GM23248 (cell line): ENCODE data around the gene TSPAN4. TPM values are rescaled to one million over a fixed set of nuclear protein-coding genes. Genes with fewer than 3 reads are reported as not detected.

Experiments used
- DNase-seq: peaks from one replicate; pipeline ENCODE4 v3.0.0-alpha.2; 2015
- H2AFZ ChIP-seq: fragments of 200-600 bp; sonication (generic); 2 replicates; pipeline ENCODE4 v1.6.1; 2016; ENCODE audit warnings: antibody characterized with exemption
- H3F3A ChIP-seq: fragments of 200-600 bp; sonication (generic); 2 replicates; pipeline ENCODE4 v1.6.1; 2016; ENCODE audit warnings: mild to moderate bottlenecking, antibody characterized with exemption, mixed run types; ENCODE audit not compliant: insufficient read depth
- H3K27ac ChIP-seq: fragments of 200-600 bp; sonication (generic); 2 replicates; pipeline ENCODE4 v1.5.1; 2016; ENCODE audit warnings: mild to moderate bottlenecking
- H3K27me3 ChIP-seq: fragments of 200-600 bp; sonication (generic); replicated peaks from 2 replicates; pipeline ENCODE4 v1.6.1; 2016; ENCODE audit warnings: mild to moderate bottlenecking; ENCODE audit not compliant: insufficient read depth
- H3K36me3 ChIP-seq: fragments of 200-600 bp; sonication (generic); 2 replicates; pipeline ENCODE4 v1.6.1; 2016; ENCODE audit warnings: low read depth, mild to moderate bottlenecking
- H3K4me1 ChIP-seq: fragments of 200-600 bp; sonication (generic); 2 replicates; pipeline ENCODE4 v1.6.1; 2016; ENCODE audit warnings: mild to moderate bottlenecking; ENCODE audit not compliant: insufficient read depth
- H3K4me2 ChIP-seq: fragments of 200-600 bp; sonication (generic); one replicate; pipeline ENCODE4 v1.6.1; 2016; ENCODE audit warnings: mild to moderate bottlenecking; ENCODE audit not compliant: unreplicated experiment
- H3K4me3 ChIP-seq: fragments of 200-600 bp; sonication (generic); 2 replicates; pipeline ENCODE4 v1.5.1; 2016; ENCODE audit warnings: mild to moderate bottlenecking
- H3K79me2 ChIP-seq: fragments of 200-600 bp; sonication (generic); 2 replicates; pipeline ENCODE4 v1.6.1; 2016; ENCODE audit warnings: mild to moderate bottlenecking; ENCODE audit not compliant: insufficient read depth
- H3K9ac ChIP-seq: fragments of 200-600 bp; sonication (generic); 2 replicates; pipeline ENCODE4 v1.6.1; 2016; ENCODE audit warnings: mild to moderate bottlenecking
- H3K9me2 ChIP-seq: fragments of 200-600 bp; sonication (generic); 2 replicates; pipeline ENCODE4 v1.6.1; 2016; ENCODE audit warnings: mixed run types, mild to moderate bottlenecking, moderate library complexity; ENCODE audit not compliant: insufficient read depth
- H3K9me3 ChIP-seq: fragments of 200-600 bp; sonication (generic); one replicate; pipeline ENCODE4 v1.6.1; 2017; ENCODE audit warnings: low read depth
- H4K20me1 ChIP-seq: fragments of 200-600 bp; sonication (generic); 2 replicates; pipeline ENCODE4 v1.6.0; 2016; ENCODE audit not compliant: insufficient read depth
- EZH2 ChIP-seq: fragments of 200-600 bp; sonication (generic); IDR thresholded peaks from 2 replicates; pipeline ENCODE4 v1.6.1; 2018; ENCODE audit warnings: antibody characterized with exemption, mild to moderate bottlenecking; ENCODE audit not compliant: insufficient read depth, poor library complexity, severe bottlenecking
- EZH2phosphoT487 ChIP-seq: fragments of 200-600 bp; sonication (generic); IDR thresholded peaks from 2 replicates; pipeline ENCODE4 v1.6.1; 2018; ENCODE audit warnings: antibody characterized with exemption, moderate library complexity, mild to moderate bottlenecking, low read depth; ENCODE audit not compliant: insufficient read depth
- WGBS, 2 experiments: methylation state at CpG; one replicate each; pipeline ENCODE4 v1.1.6; 2015 to 2017; ENCODE audit warnings: low lambda C conversion rate in 2 of 2, low coverage in 1 of 2; ENCODE audit errors: missing lambda C conversion rate in 2 of 2; 5-methylcytosine and 5-hydroxymethylcytosine counted together
- in situ Hi-C: fragments of 300-500 bp; cut with MboI; formaldehyde crosslinking; loops from 2 replicates; pipeline ENCODE4 v1.15.0; 2020
- polyA plus RNA-seq: library from polyadenylated mRNA; unstranded; fragments of >200 nt; fragmentation: Nextera tagmentation; extraction: Ambion mirVana; gene quantifications from 2 replicates; pipeline ENCODE4 v1.2.1, GENCODE V29; 2016
- total RNA-seq: library from RNA; depleted of rRNA; stranded (reverse); fragments of >200 nt; shearing (Covaris generic); gene quantifications from 2 replicates; pipeline ENCODE4 v1.2.3, GENCODE V29; 2014

TSPAN4 gene
- total and polyA plus RNA-seq, 2 experiments from 2014 or later = 343 to 393 TPM

DNA sequence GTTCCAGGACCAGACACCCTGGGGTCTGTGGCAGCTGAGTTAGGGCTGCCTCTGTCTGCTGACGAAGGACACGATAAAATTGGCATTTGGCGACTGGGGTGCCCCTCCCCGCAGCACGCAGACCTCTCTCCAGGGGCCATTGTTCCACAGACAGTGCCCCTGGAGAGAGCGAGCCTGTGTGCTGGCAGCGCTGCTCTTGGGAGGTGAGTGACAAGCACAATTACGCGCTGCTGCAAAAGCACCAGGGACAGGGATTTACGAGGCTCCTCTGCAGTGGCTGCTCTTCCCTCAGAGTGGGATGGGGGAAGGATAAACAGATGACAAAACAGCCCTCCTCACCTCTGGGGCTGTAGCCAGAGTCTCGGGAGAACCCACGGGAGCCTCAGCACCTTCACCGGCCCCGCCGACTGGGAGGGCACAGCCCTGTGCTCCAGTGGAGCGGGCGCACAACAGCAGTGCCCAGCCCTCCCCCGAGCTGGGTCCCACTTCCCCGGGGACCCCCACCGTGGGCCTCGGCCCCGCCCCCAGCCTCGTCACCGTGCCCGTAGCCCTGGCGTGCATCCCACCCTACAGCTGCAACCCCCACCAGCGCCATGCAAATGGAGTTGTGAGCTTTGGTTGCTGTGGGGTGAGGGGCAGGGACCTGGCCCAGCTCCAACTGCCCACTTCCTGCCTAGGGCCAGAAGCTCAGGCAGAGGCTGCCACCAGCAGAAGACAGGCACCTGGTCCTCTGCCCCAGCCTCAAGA, 48.3 kb downstream of the TSPAN4 start:
- TF ChIP-seq EZH2 = no peak
- TF ChIP-seq EZH2phosphoT487 = no peak
- H3K9ac ChIP-seq = no peak overlapping the region
- H3K9me3 ChIP-seq = no peaks in the 10 kb centered on the region
- no peak overlapping the region for H2AFZ ChIP-seq
- no peaks in the 10 kb centered on the region for H3K9me2 ChIP-seq
- no peak overlapping the region for H3K27ac ChIP-seq
- H3K4me3 ChIP-seq = no peak overlapping the region
- H3K4me2 ChIP-seq = no peak overlapping the region
- no peak for DNase-seq
- no peaks in the 10 kb centered on the region for H3K4me1 ChIP-seq
- H3K27me3 ChIP-seq = no peaks in the 10 kb centered on the region
- no peaks in the 10 kb centered on the region for H3K79me2 ChIP-seq
- H3K36me3 ChIP-seq = no peaks in the 10 kb centered on the region
- 76 to 82% methylated on average over 17 to 27 of the region's 27 CpGs for WGBS, 2 experiments
- no peaks in the 10 kb centered on the region for H4K20me1 ChIP-seq
- in situ Hi-C loops = no loop called here
- no peaks in the 10 kb centered on the region for H3F3A ChIP-seq

DNA sequence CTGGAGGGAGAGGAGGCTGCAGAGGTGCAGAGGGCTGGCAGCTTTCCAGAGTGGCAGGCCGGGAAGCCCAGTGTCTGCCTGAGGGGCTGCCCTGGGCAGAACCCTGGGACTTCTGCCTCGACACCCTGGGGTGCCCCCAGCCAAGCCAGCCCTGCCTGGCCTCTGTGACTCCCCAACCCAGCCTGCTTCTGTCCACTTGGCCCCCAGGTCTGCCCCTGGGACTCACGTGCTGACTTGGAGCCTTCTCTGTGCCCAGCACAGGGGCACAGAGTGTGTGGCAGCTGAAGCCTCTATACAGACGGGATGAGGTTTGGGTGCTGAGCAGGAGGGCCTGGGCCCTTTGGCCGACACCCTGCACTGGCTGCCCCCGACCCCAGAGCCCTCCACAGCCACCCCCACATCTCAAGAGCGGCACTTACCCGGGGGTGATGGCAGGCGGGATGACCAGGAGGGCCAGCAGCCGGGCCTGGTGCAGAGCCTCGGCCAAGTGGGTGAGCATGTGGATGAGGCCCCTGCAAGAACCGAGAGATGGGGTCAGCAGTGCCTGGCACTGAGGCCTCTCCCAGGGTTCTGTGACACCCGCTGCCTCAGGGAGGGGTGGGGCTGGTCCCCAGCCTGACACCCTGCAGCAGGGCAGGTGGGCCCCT, 50.5 kb downstream of the TSPAN4 start:
- Histone ChIP-seq H3K9me3 (no peaks in the 10 kb centered on the region), H3K79me2 (no peaks in the 10 kb centered on the region), H3F3A (no peaks in the 10 kb centered on the region), H3K4me2 (no peak overlapping the region), H3K4me1 (no peaks in the 10 kb centered on the region), H3K9me2 (no peaks in the 10 kb centered on the region), H2AFZ (no peak overlapping the region), H4K20me1 (no peaks in the 10 kb centered on the region), H3K27me3 (no peaks in the 10 kb centered on the region), H3K27ac (no peak overlapping the region), H3K36me3 (no peaks in the 10 kb centered on the region), H3K4me3 (no peak overlapping the region), H3K9ac (no peak overlapping the region)
- no peak for DNase-seq
- TF ChIP-seq EZH2phosphoT487 (no peak), EZH2 (no peak)
- WGBS, 2 experiments = 84 to 86% methylated on average over 12 to 13 of the region's 13 CpGs
- in situ Hi-C loops = no loop called here

DNA sequence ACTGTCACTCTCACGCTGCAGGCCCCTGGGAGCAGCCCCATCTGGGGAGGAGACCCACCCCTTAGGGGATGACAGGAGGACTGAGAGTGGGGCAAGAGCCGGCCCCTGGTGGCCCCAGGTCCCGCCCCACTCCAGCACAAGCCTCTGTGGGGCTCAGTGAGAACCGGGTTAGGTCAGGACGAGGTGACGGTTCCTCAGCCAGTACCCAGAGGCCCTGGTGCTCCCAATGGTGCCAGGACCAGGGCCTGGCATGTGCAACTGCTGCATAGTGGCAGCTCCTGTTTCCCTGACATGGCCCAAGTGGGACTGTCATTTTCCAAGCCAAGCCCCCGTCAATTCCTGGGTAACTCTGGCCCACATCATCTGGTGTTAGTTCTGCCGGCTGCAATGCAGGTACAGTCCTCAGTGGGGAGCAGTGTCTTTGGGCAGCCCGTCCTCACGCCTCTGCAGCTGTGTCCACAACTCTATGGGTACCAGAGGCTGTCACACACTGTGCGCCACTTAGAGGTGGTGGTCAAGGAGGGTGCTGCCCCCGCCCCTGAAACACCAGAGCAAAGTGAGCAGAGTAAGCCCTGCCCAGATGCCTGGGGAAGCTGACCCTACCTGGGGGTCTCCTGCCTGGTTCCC, 52.0 kb downstream of the TSPAN4 start:
- DNase-seq = no peak
- in situ Hi-C loops = no loop called here

DNA sequence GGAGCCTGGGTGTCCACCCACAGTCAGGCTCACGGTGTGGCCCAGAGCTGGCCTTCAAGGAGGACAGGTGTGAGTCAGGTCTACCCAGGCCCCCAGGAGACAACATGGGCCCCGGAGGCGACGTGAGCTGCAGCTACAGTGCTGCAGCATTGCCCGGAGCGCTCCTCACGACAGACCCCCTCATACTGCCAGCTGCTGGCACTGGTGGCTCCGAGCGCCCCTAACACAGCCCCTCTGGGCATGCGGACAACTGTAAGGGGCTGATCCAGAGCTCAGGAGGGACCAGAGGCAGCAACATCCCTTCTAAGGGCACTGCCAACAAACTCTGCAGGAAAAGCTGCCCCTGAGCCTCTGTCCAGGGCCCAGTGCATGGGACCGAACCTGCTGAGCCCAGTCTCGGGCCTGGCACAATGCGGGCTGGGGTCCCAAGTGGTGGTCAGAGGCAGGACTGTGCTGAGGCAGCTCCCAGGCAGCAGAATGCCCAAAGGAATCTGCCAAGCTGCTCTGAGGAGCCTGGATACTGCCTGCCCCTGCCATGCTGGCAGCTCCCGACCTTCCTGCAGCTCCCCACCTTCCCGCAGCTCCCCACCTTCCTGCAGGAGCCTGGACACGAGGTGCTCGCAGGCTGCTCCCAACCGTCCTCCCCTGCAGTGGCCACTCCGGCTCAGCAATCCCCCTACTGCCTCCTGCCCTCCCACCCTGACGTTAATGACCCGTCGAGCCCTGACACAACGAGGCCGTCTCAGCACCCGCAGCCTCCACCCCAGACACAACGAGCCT, 52.9 kb downstream of the TSPAN4 start:
- in situ Hi-C loops = no loop called here
- 82 to 89% methylated on average over 17 to 24 of the region's 26 CpGs for WGBS, 2 experiments

More for the DNA sequence above, 52.0 kb downstream of the TSPAN4 start:
- Histone ChIP-seq H3K36me3 (no peaks in the 10 kb centered on the region), H4K20me1 (no peaks in the 10 kb centered on the region), H3K27ac (no peak overlapping the region), H3K4me3 (no peak overlapping the region), H3K9me2 (no peaks in the 10 kb centered on the region), H3K4me1 (no peaks in the 10 kb centered on the region), H3K9ac (no peak overlapping the region), H2AFZ (no peak overlapping the region), H3K4me2 (no peak overlapping the region), H3K27me3 (no peaks in the 10 kb centered on the region), H3K9me3 (no peaks in the 10 kb centered on the region), H3F3A (no peaks in the 10 kb centered on the region), H3K79me2 (no peaks in the 10 kb centered on the region)
- WGBS, 2 experiments = 90% methylated on average over 12 of the region's 12 CpGs
- no peak for TF ChIP-seq EZH2phosphoT487
- no peak for TF ChIP-seq EZH2

More for the DNA sequence above, 52.9 kb downstream of the TSPAN4 start:
- Histone ChIP-seq H4K20me1 (no peaks in the 10 kb centered on the region), H3K79me2 (no peaks in the 10 kb centered on the region), H3K9me3 (no peaks in the 10 kb centered on the region), H3K9ac (no peak overlapping the region), H3K9me2 (no peaks in the 10 kb centered on the region), H2AFZ (no peak overlapping the region), H3K36me3 (no peaks in the 10 kb centered on the region; the same call in 1 of the 2 replicates), H3K27ac (no peak overlapping the region), H3K27me3 (no peaks in the 10 kb centered on the region), H3K4me2 (no peak overlapping the region), H3K4me3 (no peak overlapping the region), H3F3A (no peaks in the 10 kb centered on the region), H3K4me1 (no peaks in the 10 kb centered on the region)
- TF ChIP-seq EZH2 (no peak), EZH2phosphoT487 (no peak)
- no peak for DNase-seq
